PC-9 (cell line): ENCODE results near the gene NIBAN1.

ENCODE experiments used
- EZH2 ChIP-seq: fragments of 200-600 bp; sonication (generic); IDR thresholded peaks from 2 replicates; pipeline ENCODE4 v1.8.0; 2017; ENCODE audit warnings: antibody characterized with exemption, low read depth
- TF ChIP-seq, protein P1 (sequence below): fragments of 200-600 bp; sonication (generic); conservative IDR thresholded peaks from 2 replicates; pipeline ENCODE4 v1.6.1; 2017; ENCODE audit warnings: mixed run types, antibody characterized with exemption, mild to moderate bottlenecking, moderate library complexity

DNA sequence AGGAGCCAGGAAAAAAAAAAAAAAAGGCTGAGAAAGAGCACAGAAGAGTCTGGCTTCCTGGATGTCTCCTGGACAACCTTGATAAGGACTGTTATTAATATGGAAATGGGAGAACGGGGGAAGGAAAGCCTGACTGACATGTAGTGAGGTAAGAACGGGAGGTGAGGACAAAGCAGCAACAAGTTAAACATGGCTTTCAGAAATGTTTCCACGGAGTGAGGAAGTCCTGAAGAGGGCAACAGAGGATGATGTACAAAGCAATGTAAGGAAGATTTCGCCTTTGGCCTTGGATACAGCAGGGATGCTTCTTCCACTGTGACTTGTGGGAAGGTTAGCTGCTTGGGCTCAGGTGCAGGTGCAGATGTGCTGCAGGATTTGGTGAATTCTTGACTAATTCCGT is 11.9 kb upstream of the NIBAN1 start:
- TF ChIP-seq, protein P1, sequence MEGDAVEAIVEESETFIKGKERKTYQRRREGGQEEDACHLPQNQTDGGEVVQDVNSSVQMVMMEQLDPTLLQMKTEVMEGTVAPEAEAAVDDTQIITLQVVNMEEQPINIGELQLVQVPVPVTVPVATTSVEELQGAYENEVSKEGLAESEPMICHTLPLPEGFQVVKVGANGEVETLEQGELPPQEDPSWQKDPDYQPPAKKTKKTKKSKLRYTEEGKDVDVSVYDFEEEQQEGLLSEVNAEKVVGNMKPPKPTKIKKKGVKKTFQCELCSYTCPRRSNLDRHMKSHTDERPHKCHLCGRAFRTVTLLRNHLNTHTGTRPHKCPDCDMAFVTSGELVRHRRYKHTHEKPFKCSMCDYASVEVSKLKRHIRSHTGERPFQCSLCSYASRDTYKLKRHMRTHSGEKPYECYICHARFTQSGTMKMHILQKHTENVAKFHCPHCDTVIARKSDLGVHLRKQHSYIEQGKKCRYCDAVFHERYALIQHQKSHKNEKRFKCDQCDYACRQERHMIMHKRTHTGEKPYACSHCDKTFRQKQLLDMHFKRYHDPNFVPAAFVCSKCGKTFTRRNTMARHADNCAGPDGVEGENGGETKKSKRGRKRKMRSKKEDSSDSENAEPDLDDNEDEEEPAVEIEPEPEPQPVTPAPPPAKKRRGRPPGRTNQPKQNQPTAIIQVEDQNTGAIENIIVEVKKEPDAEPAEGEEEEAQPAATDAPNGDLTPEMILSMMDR = no peak
- no peak for TF ChIP-seq EZH2
